ENCODE data around the gene OR5D13. TPM values are rescaled to one million over a fixed set of nuclear protein-coding genes. Genes with fewer than 3 reads are reported as not detected.

Gene OR5D13, protein sequence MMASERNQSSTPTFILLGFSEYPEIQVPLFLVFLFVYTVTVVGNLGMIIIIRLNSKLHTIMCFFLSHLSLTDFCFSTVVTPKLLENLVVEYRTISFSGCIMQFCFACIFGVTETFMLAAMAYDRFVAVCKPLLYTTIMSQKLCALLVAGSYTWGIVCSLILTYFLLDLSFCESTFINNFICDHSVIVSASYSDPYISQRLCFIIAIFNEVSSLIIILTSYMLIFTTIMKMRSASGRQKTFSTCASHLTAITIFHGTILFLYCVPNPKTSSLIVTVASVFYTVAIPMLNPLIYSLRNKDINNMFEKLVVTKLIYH
- not detected for total RNA-seq
- polyA plus RNA-seq: not detected
- total RNA-seq: not detected

DNA sequence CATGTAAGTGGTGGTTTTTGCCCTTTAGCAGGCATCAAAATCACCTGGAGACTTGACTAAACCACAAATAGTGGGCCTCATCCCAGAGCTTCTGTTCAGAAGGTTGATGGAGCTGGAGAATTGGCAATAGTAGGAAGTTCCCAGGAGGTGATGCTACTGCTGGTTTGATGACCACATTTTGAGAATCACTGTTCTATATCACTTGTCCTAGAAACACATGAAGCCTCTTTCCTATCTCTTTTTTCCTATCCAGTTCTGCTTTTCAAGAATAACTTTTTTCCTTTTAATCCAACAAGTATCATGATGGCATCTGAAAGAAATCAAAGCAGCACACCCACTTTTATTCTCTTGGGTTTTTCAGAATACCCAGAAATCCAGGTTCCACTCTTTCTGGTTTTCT is at the start of gene OR5D13:
Gene OR5D13 (plus strand): TSS at position 301 of the 400 bp plus-strand sequence. CDS start 0 bp downstream, at position 301.
- Histone ChIP-seq H3K4me3 (ENCODE audit: low read length) (no peak within 1 kb of the TSS), H3K27ac (ENCODE audit: low read depth, low read length) (no peak within 1 kb of the TSS), H3K27me3 (ENCODE audit: control insufficient read depth in 2 of 2, insufficient read depth in 2 of 2, low read length in 2 of 2) (no peaks in the 10 kb centered on the region), H3K4me1 (ENCODE audit: control insufficient read depth in 2 of 2, insufficient read depth in 2 of 2, low read length in 2 of 2) (no peaks in the 10 kb centered on the region), H3K36me3 (ENCODE audit: control insufficient read depth in 2 of 3, insufficient read depth in 3 of 3, low read length in 3 of 3) (no peaks in the 10 kb centered on the region), H3K9me3 (ENCODE audit: control insufficient read depth in 2 of 3, low read length in 3 of 3) (no peaks in the 10 kb centered on the region)
- no peaks in the 10 kb centered on the region for H3K4me1 Mint-ChIP-seq
- ChIA-PET POLR2A (no interaction called here), CTCF (no interaction called here)
- no peak within 1 kb of the TSS for H3K4me3 Mint-ChIP-seq
- ATAC-seq (no peak), DNase-seq (no peak)
- H3K27ac Mint-ChIP-seq: no peak within 1 kb of the TSS
- peaks cover 0 to 22% (median 7%) of the 10 kb centered on the region in 11 donors for H3K9me3 Mint-ChIP-seq
- H3K36me3 Mint-ChIP-seq: no peaks in the 10 kb centered on the region
- intact Hi-C loops (cut with micrococcal nuclease): no loop called here
- H3K27me3 Mint-ChIP-seq: no peaks in the 10 kb centered on the region

DNA sequence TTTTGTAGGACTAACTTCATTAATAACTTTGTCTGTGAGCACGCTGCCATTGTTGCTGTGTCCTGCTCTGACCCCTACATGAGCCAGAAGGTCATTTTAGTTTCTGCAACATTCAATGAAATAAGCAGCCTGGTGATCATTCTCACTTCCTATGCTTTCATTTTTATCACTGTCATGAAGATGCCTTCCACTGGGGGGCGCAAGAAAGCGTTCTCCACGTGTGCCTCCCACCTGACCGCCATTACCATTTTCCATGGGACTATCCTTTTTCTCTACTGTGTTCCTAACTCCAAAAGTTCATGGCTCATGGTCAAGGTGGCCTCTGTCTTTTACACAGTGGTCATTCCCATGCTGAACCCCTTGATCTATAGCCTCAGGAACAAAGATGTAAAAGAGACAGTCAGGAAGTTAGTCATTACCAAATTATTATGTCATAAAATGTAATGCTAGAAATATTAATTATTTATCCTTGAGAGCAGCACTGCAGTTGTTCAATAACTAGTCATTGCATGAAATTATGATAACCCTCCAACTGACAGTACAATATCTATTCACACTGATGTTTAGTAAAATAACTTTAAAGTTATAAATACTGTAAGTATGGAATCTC is 46.4 kb upstream of the OR5D13 start:
- Mint-ChIP-seq H3K27ac (no peak overlapping the region), H3K27me3 (no peaks in the 10 kb centered on the region), H3K9me3 (peaks cover 0 to 10% (median 6%) of the 10 kb centered on the region in 11 donors), H3K4me1 (no peaks in the 10 kb centered on the region), H3K36me3 (no peaks in the 10 kb centered on the region), H3K4me3 (no peak overlapping the region)
- no peaks in the 10 kb centered on the region for H3K9me3 ChIP-seq (ENCODE audit: control insufficient read depth in 2 of 3, low read length in 3 of 3)
- no peak for ATAC-seq
- H3K4me1 ChIP-seq (ENCODE audit: control insufficient read depth in 2 of 2, insufficient read depth in 2 of 2, low read length in 2 of 2): no peaks in the 10 kb centered on the region
- H3K27ac ChIP-seq (ENCODE audit: low read depth, low read length): no peak overlapping the region
- no peaks in the 10 kb centered on the region for H3K36me3 ChIP-seq (ENCODE audit: control insufficient read depth in 2 of 3, insufficient read depth in 3 of 3, low read length in 3 of 3)
- no peak overlapping the region for H3K4me3 ChIP-seq (ENCODE audit: low read length)
- no peak for DNase-seq
- ChIA-PET CTCF (no interaction called here), POLR2A (no interaction called here)
- H3K27me3 ChIP-seq (ENCODE audit: control insufficient read depth in 2 of 2, insufficient read depth in 2 of 2, low read length in 2 of 2): no peaks in the 10 kb centered on the region
- intact Hi-C loops (cut with micrococcal nuclease): no loop called here

DNA sequence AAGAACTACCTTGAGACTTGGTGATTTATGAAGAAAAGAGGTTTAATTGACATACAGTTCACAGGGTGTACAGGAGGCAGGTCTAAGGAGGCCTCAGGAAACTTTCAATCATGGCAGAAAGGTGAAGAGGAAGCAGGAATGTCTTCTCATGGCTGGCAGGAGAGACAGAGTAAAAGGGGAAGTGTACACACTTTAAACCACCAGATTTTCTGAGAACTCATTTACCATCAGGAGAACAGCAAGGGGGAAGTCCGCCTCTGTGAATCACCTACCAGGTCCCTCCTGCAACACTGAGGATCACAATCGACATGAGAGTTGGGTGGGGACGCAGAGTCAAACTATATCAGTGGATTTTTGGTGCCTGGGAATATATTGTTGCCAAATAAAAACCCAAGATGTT is 40.3 kb upstream of the OR5D13 start:
- no peaks in the 10 kb centered on the region for H3K27me3 Mint-ChIP-seq
- ATAC-seq (no peak), DNase-seq (no peak)
- H3K27ac ChIP-seq (ENCODE audit: low read depth, low read length): no peak overlapping the region
- no peak overlapping the region for H3K27ac Mint-ChIP-seq
- intact Hi-C loops (cut with micrococcal nuclease): no loop called here
- POLR2A ChIA-PET: no interaction called here
- no peaks in the 10 kb centered on the region for H3K36me3 ChIP-seq (ENCODE audit: control insufficient read depth in 2 of 3, insufficient read depth in 3 of 3, low read length in 3 of 3)
- H3K4me3 ChIP-seq (ENCODE audit: low read length): no peak overlapping the region
- no peaks in the 10 kb centered on the region for H3K4me1 ChIP-seq (ENCODE audit: control insufficient read depth in 2 of 2, insufficient read depth in 2 of 2, low read length in 2 of 2)
- CTCF ChIA-PET: no interaction called here
- no peaks in the 10 kb centered on the region for H3K4me1 Mint-ChIP-seq
- no peak overlapping the region for H3K4me3 Mint-ChIP-seq
- peaks cover 4 to 37% (median 14%) of the 10 kb centered on the region in 11 donors for H3K9me3 Mint-ChIP-seq
- no peaks in the 10 kb centered on the region for H3K9me3 ChIP-seq (ENCODE audit: control insufficient read depth in 2 of 3, low read length in 3 of 3)
- no peaks in the 10 kb centered on the region for H3K27me3 ChIP-seq (ENCODE audit: control insufficient read depth in 2 of 2, insufficient read depth in 2 of 2, low read length in 2 of 2)
- H3K36me3 Mint-ChIP-seq: no peaks in the 10 kb centered on the region

DNA sequence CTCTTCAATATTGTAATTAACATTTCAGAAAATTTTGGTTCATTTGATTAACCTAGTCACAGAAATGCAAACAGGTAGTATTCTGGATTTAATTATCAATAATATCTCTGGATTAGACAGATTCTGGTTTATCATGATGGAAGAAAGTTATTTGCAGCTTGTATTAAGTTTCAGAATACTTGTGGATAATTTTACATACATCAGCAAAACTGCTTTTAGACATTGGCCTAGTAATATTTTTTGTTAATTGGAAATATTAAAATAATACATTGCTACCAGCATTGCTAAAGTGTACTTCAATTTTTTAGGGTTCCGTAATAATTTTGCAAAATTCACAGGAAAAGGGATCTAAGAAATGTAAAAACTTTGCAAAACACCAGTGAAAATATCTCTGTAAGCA is 18.4 kb downstream of the OR5D13 start:
- Mint-ChIP-seq H3K9me3 (peaks cover 5 to 22% (median 12%) of the 10 kb centered on the region in 11 donors), H3K27me3 (no peaks in the 10 kb centered on the region), H3K4me3 (no peak overlapping the region), H3K27ac (no peak overlapping the region), H3K4me1 (no peaks in the 10 kb centered on the region), H3K36me3 (peaks cover 0 to 4% (median 0%) of the 10 kb centered on the region in 5 donors)
- CTCF ChIA-PET: no interaction called here
- intact Hi-C loops (cut with micrococcal nuclease): no loop called here
- no peak for ATAC-seq
- H3K27ac ChIP-seq (ENCODE audit: low read depth, low read length): no peak overlapping the region
- POLR2A ChIA-PET: no interaction called here
- no peaks in the 10 kb centered on the region for H3K36me3 ChIP-seq (ENCODE audit: control insufficient read depth in 2 of 3, insufficient read depth in 3 of 3, low read length in 3 of 3)
- H3K9me3 ChIP-seq (ENCODE audit: control insufficient read depth in 2 of 3, low read length in 3 of 3): no peaks in the 10 kb centered on the region
- no peaks in the 10 kb centered on the region for H3K27me3 ChIP-seq (ENCODE audit: control insufficient read depth in 2 of 2, insufficient read depth in 2 of 2, low read length in 2 of 2)
- no peak for DNase-seq
- no peak overlapping the region for H3K4me3 ChIP-seq (ENCODE audit: low read length)
- no peaks in the 10 kb centered on the region for H3K4me1 ChIP-seq (ENCODE audit: control insufficient read depth in 2 of 2, insufficient read depth in 2 of 2, low read length in 2 of 2)

DNA sequence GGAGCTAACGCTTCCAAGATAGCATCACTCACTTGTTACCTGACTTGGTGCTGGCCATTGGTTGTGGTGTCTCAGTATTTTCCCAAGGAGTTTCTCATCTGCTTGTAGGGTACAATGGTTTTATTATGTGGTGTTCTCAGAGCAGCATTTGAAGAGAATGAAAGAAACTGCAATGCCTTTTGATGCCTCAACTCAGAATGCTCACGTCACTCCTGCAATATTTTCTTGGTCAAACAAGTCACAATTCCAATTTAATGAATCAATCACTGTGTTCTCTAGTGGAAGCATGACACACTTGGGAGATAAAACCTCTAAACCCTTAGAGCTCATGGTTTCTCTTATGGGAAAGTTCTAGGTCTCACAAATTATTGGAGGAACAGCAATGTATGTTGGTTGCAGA is 20.1 kb downstream of the OR5D13 start:
- no peaks in the 10 kb centered on the region for H3K36me3 ChIP-seq (ENCODE audit: control insufficient read depth in 2 of 3, insufficient read depth in 3 of 3, low read length in 3 of 3)
- no peak overlapping the region for H3K27ac Mint-ChIP-seq
- peaks cover 4 to 15% (median 9%) of the 10 kb centered on the region in 11 donors for H3K9me3 Mint-ChIP-seq
- H3K27me3 ChIP-seq (ENCODE audit: control insufficient read depth in 2 of 2, insufficient read depth in 2 of 2, low read length in 2 of 2): no peaks in the 10 kb centered on the region
- DNase-seq: no peak
- H3K9me3 ChIP-seq (ENCODE audit: control insufficient read depth in 2 of 3, low read length in 3 of 3): no peaks in the 10 kb centered on the region
- intact Hi-C loops (cut with micrococcal nuclease): no loop called here
- no peak overlapping the region for H3K4me3 ChIP-seq (ENCODE audit: low read length)
- no peaks in the 10 kb centered on the region for H3K27me3 Mint-ChIP-seq
- ChIA-PET CTCF (no interaction called here), POLR2A (no interaction called here)
- no peak overlapping the region for H3K27ac ChIP-seq (ENCODE audit: low read depth, low read length)
- H3K36me3 Mint-ChIP-seq: no peaks in the 10 kb centered on the region
- no peak for ATAC-seq
- H3K4me1 Mint-ChIP-seq: no peaks in the 10 kb centered on the region
- H3K4me3 Mint-ChIP-seq: no peak overlapping the region
- H3K4me1 ChIP-seq (ENCODE audit: control insufficient read depth in 2 of 2, insufficient read depth in 2 of 2, low read length in 2 of 2): no peaks in the 10 kb centered on the region

DNA sequence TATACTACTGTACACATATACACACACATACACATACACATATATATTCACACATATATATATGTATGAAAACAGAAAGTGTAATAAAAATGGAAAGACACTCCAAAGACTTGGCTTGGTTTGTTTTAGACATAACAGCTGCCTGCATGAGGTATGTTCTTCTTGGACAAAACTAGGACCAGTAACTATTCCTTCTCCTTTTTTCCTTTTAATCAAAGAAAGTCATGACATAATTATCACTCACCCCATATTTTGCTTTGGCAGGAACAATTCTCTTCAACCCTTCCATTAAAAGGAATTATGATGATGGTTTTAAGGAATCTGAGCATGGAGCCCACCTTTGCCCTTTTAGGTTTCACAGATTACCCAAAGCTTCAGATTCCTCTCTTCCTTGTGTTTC is 22.0 kb downstream of the OR5D13 start, which contains the start of gene OR5D14:
Gene OR5D14 (plus strand): TSS at position 301 of the 400 bp plus-strand sequence. CDS start 0 bp downstream, at position 301.
- intact Hi-C loops (cut with micrococcal nuclease): no loop called here
- H3K27me3 Mint-ChIP-seq: no peaks in the 10 kb centered on the region

DNA sequence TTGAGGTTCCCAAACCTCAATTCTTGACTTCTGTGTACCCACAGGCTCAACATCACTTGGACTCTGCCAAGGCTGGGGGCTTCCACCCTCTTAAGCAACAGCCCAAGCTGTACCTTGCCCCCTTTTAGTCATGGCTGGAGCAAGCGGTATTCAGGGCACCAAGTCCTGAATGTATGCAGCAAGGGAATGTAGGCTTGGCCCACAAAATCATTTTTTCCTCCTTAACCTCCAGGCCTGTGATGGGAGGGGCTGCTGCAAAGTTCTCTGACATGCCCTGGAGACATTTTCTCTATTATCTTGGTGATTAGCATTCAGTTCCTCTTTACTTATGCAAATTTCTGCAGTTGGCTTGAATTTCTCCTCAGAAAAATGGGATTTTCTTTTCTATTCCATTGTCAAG is 33.0 kb downstream of the OR5D13 start:
- Mint-ChIP-seq H3K27me3 (no peaks in the 10 kb centered on the region), H3K4me1 (no peaks in the 10 kb centered on the region), H3K9me3 (peaks cover 5 to 55% (median 18%) of the 10 kb centered on the region in 11 donors), H3K27ac (no peak overlapping the region), H3K36me3 (peaks cover 0 to 6% (median 0%) of the 10 kb centered on the region in 5 donors), H3K4me3 (no peak overlapping the region)
- ATAC-seq (no peak), DNase-seq (no peak)
- Histone ChIP-seq H3K4me3 (ENCODE audit: low read length) (no peak overlapping the region), H3K27me3 (ENCODE audit: control insufficient read depth in 2 of 2, insufficient read depth in 2 of 2, low read length in 2 of 2) (no peaks in the 10 kb centered on the region), H3K27ac (ENCODE audit: low read depth, low read length) (no peak overlapping the region), H3K36me3 (ENCODE audit: control insufficient read depth in 2 of 3, insufficient read depth in 3 of 3, low read length in 3 of 3) (no peaks in the 10 kb centered on the region), H3K4me1 (ENCODE audit: control insufficient read depth in 2 of 2, insufficient read depth in 2 of 2, low read length in 2 of 2) (no peaks in the 10 kb centered on the region), H3K9me3 (ENCODE audit: control insufficient read depth in 2 of 3, low read length in 3 of 3) (no peaks in the 10 kb centered on the region)
- ChIA-PET POLR2A (no interaction called here), CTCF (no interaction called here)
- intact Hi-C loops (cut with micrococcal nuclease): no loop called here

More for the DNA sequence above, 22.0 kb downstream of the OR5D13 start, which contains the start of gene OR5D14:
- no peaks in the 10 kb centered on the region for H3K27me3 ChIP-seq (ENCODE audit: control insufficient read depth in 2 of 2, insufficient read depth in 2 of 2, low read length in 2 of 2)
- CTCF ChIA-PET: no interaction called here
- no peak within 1 kb of the TSS for H3K27ac ChIP-seq (ENCODE audit: low read depth, low read length)
- ATAC-seq: no peak
- no peaks in the 10 kb centered on the region for H3K4me1 ChIP-seq (ENCODE audit: control insufficient read depth in 2 of 2, insufficient read depth in 2 of 2, low read length in 2 of 2)
- Mint-ChIP-seq H3K9me3 (peaks cover 5 to 28% (median 17%) of the 10 kb centered on the region in 11 donors), H3K36me3 (no peaks in the 10 kb centered on the region), H3K4me3 (no peak within 1 kb of the TSS), H3K4me1 (no peaks in the 10 kb centered on the region), H3K27ac (no peak within 1 kb of the TSS)
- H3K36me3 ChIP-seq (ENCODE audit: control insufficient read depth in 2 of 3, insufficient read depth in 3 of 3, low read length in 3 of 3): no peaks in the 10 kb centered on the region
- no peak within 1 kb of the TSS for H3K4me3 ChIP-seq (ENCODE audit: low read length)
- no peaks in the 10 kb centered on the region for H3K9me3 ChIP-seq (ENCODE audit: control insufficient read depth in 2 of 3, low read length in 3 of 3)
- POLR2A ChIA-PET: no interaction called here
- no peak for DNase-seq

Data from naive thymus-derived CD4-positive, alpha-beta T cell (primary cell).